ENCODE results near the gene TOB1. TPM values are rescaled to one million over a fixed set of nuclear protein-coding genes. Genes with fewer than 3 reads are reported as not detected.
A peak's percentile ranks its signal among the peaks of the same experiment; 100 is the strongest.

The TOB1 gene
- total and polyA plus RNA-seq, 9 of the 15 experiments (the other 6 are each of a cell fraction or from before 2014, with no cell fraction given) = 4.8 to 63.7 (median 13.2) TPM

DNA sequence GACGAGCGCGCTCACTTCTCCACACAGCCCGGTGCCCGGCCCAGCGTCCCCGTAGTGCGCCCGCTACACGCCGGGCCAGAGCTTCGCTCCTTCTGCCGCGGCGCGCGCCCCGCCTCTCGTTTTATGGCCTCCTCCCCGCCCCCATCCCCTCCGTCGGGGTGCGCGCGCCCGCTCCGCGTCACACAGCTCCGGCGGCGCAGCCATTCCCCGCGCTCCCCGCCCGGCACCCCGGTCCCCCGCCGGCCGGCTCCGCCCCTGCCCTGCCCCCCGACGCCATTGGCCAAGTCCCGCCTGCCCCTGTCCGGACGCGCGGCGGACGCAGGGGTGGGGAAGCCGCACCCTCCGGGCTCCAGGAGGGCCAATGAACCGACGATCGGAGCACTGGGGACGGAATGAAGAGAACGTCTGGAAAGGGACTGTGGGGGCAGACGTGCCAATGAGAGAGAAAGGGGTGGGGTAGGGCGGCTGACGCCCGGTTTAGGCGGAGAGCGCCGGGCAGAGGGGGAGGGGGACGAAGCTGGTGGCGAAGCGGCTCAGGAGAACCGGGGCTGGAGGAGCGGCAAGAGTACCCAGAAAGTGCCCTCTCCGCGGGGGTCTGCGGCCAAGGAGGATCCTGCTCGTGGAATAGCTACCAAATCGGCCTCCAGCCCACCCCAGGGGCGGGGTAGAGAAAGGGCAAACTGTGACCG, at the start of gene TOB1 (continued):
- TF ChIP-seq PHF8 (IDR thresholded peaks at IDR 0.05; ENCODE audit: borderline replicate concordance, low read length) (peak; percentile 54; the same call in 1 of the 2 replicates), ZNF431 (CRISPR knock-in tag; IDR thresholded peaks at IDR 0.05) (no peak; the same call in 1 of the 2 replicates), PRMT5 (CRISPR knock-in tag; IDR thresholded peaks at IDR 0.05) (no peak), ZBTB17 (CRISPR knock-in tag; IDR thresholded peaks at IDR 0.05) (0 out of 2 replicates have a peak, but pooled peaks have one; percentile 22), PCBP2 (IDR thresholded peaks at IDR 0.05; ENCODE audit: low read depth, low read length, poor library complexity, severe bottlenecking) (peak; percentile 35), TCF3 (CRISPR knock-in tag; IDR thresholded peaks at IDR 0.05) (no peak), ARID1B (IDR thresholded peaks at IDR 0.05) (no peak; the same call in 1 of the 2 replicates), POU5F1 (IDR thresholded peaks at IDR 0.05; ENCODE audit: borderline replicate concordance, low read depth, low read length, partially characterized antibody) (no peak), CREB1 (IDR thresholded peaks at IDR 0.05) (peak; percentile 95), CREB1 (CRISPR knock-in tag; IDR thresholded peaks at IDR 0.05) (peak; percentile 91), RBM17 (IDR thresholded peaks at IDR 0.05; ENCODE audit: borderline replicate concordance, low read depth, low read length) (no peak), PCBP1 (IDR thresholded peaks at IDR 0.05; ENCODE audit: low read depth, low read length, poor library complexity, severe bottlenecking) (no peak), RBBP5 (IDR thresholded peaks at IDR 0.05; ENCODE audit: borderline replicate concordance, insufficient read depth, low read length, poor library complexity, severe bottlenecking) (peak; percentile 39), ELF4 (CRISPR knock-in tag; IDR thresholded peaks at IDR 0.05) (peak; percentile 49; the same call in 1 of the 2 replicates), ASH1L (IDR thresholded peaks at IDR 0.05; ENCODE audit: borderline replicate concordance, low read depth, partially characterized antibody) (no peak), SMARCC2 (IDR thresholded peaks at IDR 0.05; ENCODE audit: low read depth) (no peak), MED1 (CRISPR knock-in tag; IDR thresholded peaks at IDR 0.05; ENCODE audit: borderline replicate concordance) (no peak), PHF20 (IDR thresholded peaks at IDR 0.05; ENCODE audit: partially characterized antibody) (peak; percentile 11), SNRNP70 (optimal IDR thresholded peaks at IDR 0.05; ENCODE audit: low read depth, low read length) (no peak), ZNF316 (IDR thresholded peaks at IDR 0.05) (no peak), ZFX (CRISPR knock-in tag; IDR thresholded peaks at IDR 0.05) (peak; percentile 80), PHB (CRISPR knock-in tag; IDR thresholded peaks at IDR 0.05) (peak; percentile 95; the same call in 1 of the 2 replicates), KDM2B (CRISPR knock-in tag; IDR thresholded peaks at IDR 0.05) (no peak; the same call in 1 of the 2 replicates), HDAC3 (IDR thresholded peaks at IDR 0.05; ENCODE audit: borderline replicate concordance, partially characterized antibody) (no peak), CEBPB (tag; IDR thresholded peaks at IDR 0.05) (no peak)
- TF ChIP-seq, protein P1, sequence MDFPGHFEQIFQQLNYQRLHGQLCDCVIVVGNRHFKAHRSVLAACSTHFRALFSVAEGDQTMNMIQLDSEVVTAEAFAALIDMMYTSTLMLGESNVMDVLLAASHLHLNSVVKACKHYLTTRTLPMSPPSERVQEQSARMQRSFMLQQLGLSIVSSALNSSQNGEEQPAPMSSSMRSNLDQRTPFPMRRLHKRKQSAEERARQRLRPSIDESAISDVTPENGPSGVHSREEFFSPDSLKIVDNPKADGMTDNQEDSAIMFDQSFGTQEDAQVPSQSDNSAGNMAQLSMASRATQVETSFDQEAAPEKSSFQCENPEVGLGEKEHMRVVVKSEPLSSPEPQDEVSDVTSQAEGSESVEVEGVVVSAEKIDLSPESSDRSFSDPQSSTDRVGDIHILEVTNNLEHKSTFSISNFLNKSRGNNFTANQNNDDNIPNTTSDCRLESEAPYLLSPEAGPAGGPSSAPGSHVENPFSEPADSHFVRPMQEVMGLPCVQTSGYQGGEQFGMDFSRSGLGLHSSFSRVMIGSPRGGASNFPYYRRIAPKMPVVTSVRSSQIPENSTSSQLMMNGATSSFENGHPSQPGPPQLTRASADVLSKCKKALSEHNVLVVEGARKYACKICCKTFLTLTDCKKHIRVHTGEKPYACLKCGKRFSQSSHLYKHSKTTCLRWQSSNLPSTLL (IDR thresholded peaks at IDR 0.05) = no peak
- TF ChIP-seq, protein P2, sequence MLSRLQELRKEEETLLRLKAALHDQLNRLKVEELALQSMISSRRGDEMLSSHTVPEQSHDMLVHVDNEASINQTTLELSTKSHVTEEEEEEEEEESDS (CRISPR knock-in tag; IDR thresholded peaks at IDR 0.05) = no peak
- TF ChIP-seq, protein P3, sequence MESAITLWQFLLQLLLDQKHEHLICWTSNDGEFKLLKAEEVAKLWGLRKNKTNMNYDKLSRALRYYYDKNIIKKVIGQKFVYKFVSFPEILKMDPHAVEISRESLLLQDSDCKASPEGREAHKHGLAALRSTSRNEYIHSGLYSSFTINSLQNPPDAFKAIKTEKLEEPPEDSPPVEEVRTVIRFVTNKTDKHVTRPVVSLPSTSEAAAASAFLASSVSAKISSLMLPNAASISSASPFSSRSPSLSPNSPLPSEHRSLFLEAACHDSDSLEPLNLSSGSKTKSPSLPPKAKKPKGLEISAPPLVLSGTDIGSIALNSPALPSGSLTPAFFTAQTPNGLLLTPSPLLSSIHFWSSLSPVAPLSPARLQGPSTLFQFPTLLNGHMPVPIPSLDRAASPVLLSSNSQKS (CRISPR knock-in tag; IDR thresholded peaks at IDR 0.05) = no peak

Measured in K562 (cell line).